GDM1 (cell line): Measurements from ENCODE around the gene NRIP3.
A peak's percentile ranks its signal among the peaks of the same experiment; 100 is the strongest.

Experiments used
- DNase-seq: peaks from one replicate; lab custom pipeline; 2025; lab: John Stamatoyannopoulos, UW

The NRIP3 gene

GRCh38 chr11:9003573-9004182, at the start of gene NRIP3:
TSS of gene NRIP3 (minus strand) at chr11:9004001. CDS start at chr11:9003935, 66 bp downstream.
- peak; percentile 30 for DNase-seq

GRCh38 chr11:9052316-9052715, 48.5 kb upstream of the NRIP3 start:
- no peak for DNase-seq

- DNase-seq = no peak
Observed at GRCh38 chr11:9049959-9050358, 46.2 kb upstream of the NRIP3 start.

GRCh38 chr11:9047964-9048523, 44.2 kb upstream of the NRIP3 start:
- DNase-seq = no peak

- DNase-seq = no peak
Observed at GRCh38 chr11:9046481-9046880, 42.7 kb upstream of the NRIP3 start.

GRCh38 chr11:9042488-9042887, 38.7 kb upstream of the NRIP3 start:
- no peak for DNase-seq

GRCh38 chr11:9041747-9042146, 37.9 kb upstream of the NRIP3 start:
- no peak for DNase-seq

- DNase-seq = no peak
Observed at GRCh38 chr11:9040410-9040809, 36.6 kb upstream of the NRIP3 start.

GRCh38 chr11:9039863-9040262, 36.1 kb upstream of the NRIP3 start:
- DNase-seq = no peak

GRCh38 chr11:9039198-9039597, 35.4 kb upstream of the NRIP3 start:
- no peak for DNase-seq

GRCh38 chr11:9038541-9038940, 34.7 kb upstream of the NRIP3 start:
- no peak for DNase-seq

GRCh38 chr11:9037963-9038362, 34.2 kb upstream of the NRIP3 start:
- DNase-seq = no peak

- DNase-seq = no peak
Observed at GRCh38 chr11:9037046-9037780, 33.4 kb upstream of the NRIP3 start.

GRCh38 chr11:9030601-9031000, 26.8 kb upstream of the NRIP3 start:
- DNase-seq = no peak

- no peak for DNase-seq
Observed at GRCh38 chr11:9029422-9029821, 25.6 kb upstream of the NRIP3 start.

- no peak for DNase-seq
Observed at GRCh38 chr11:9028581-9028980, 24.8 kb upstream of the NRIP3 start.

- DNase-seq = no peak
Observed at GRCh38 chr11:9025101-9025850, 21.5 kb upstream of the NRIP3 start.

- no peak for DNase-seq
Observed at GRCh38 chr11:9022961-9023680, 19.3 kb upstream of the NRIP3 start.

- no peak for DNase-seq
Observed at GRCh38 chr11:9020916-9021315, 17.1 kb upstream of the NRIP3 start.

- DNase-seq = no peak
Observed at GRCh38 chr11:9019861-9020260, 16.1 kb upstream of the NRIP3 start.

GRCh38 chr11:9017773-9018172, 14.0 kb upstream of the NRIP3 start:
- DNase-seq = peak; percentile 37
